HEK293 (cell line): ENCODE results near the gene GPBP1.

Experiments used
- CTCF ChIP-seq: fragments of 450-650 bp; formaldehyde crosslinking; IDR thresholded peaks from 2 replicates; pipeline ENCODE4 v1.5.1; 2016; ENCODE audit warnings: missing biosample characterization, missing genetic modification characterization
- IKZF3 ChIP-seq: fragments of 450-650 bp; IDR thresholded peaks from 2 replicates; pipeline ENCODE4 v1.5.0; 2018; ENCODE audit warnings: missing biosample characterization, mild to moderate bottlenecking, missing genetic modification characterization, moderate library complexity
- KLF9 ChIP-seq: fragments of 450-650 bp; formaldehyde crosslinking; IDR thresholded peaks from 2 replicates; pipeline ENCODE4 v1.5.1; 2016; ENCODE audit warnings: missing biosample characterization, missing genetic modification characterization, low read depth
- ZNF140 ChIP-seq: fragments of 450-650 bp; formaldehyde crosslinking; IDR thresholded peaks from 2 replicates; pipeline ENCODE4 v1.5.1; 2016; ENCODE audit warnings: missing biosample characterization, missing genetic modification characterization
- ZNF416 ChIP-seq: fragments of 450-650 bp; formaldehyde crosslinking; IDR thresholded peaks from 2 replicates; pipeline ENCODE4 v1.5.1; 2016; ENCODE audit warnings: missing biosample characterization, missing genetic modification characterization
- ZNF580 ChIP-seq: fragments of 450-650 bp; formaldehyde crosslinking; IDR thresholded peaks from 2 replicates; pipeline ENCODE4 v1.5.1; 2016; ENCODE audit warnings: missing biosample characterization, missing genetic modification characterization
- ZNF645 ChIP-seq: fragments of 450-650 bp; formaldehyde crosslinking; IDR thresholded peaks from 2 replicates; pipeline ENCODE4; 2016; ENCODE audit warnings: missing biosample characterization, missing genetic modification characterization

GRCh38 chr5:57177479-57178156 is 3.8 kb downstream of the GPBP1 start:
- TF ChIP-seq CTCF (no peak), ZNF416 (no peak), KLF9 (tag by site-specific recombination) (no peak), IKZF3 (no peak), ZNF140 (tag by site-specific recombination) (no peak), ZNF645 (no peak), ZNF580 (peak; percentile 62; the same call in 1 of the 2 replicates)
